Measurements from ENCODE around the gene RDM1.
"Not testable (repeated sequence)": the region's sequence is repeated elsewhere in the genome, so short reads cannot be mapped to it uniquely, and the experiment has no call there.

Gene RDM1

GRCh38 chr17:35900708-35901480 lies 29.7 kb downstream of the RDM1 start:
- DNase-seq (ENCODE audit: low read depth): peak; percentile 23
- no peak overlapping the region for H3K4me3 ChIP-seq (replicated peaks; ENCODE audit: low read depth, low read length)
- no peak for TF ChIP-seq CTCF (IDR thresholded peaks at IDR 0.05; ENCODE audit: low read length, missing control alignments)

GRCh38 chr17:35900280-35900679 lies 30.3 kb downstream of the RDM1 start:
- no peak for DNase-seq (ENCODE audit: low read depth)
- no peak overlapping the region for H3K4me3 ChIP-seq (replicated peaks; ENCODE audit: low read depth, low read length)
- no peak for TF ChIP-seq CTCF (IDR thresholded peaks at IDR 0.05; ENCODE audit: low read length, missing control alignments)

- no peak for TF ChIP-seq CTCF (IDR thresholded peaks at IDR 0.05; ENCODE audit: low read length, missing control alignments)
- no peak overlapping the region for H3K4me3 ChIP-seq (replicated peaks; ENCODE audit: low read depth, low read length)
- no peak for DNase-seq (ENCODE audit: low read depth)
Observed at GRCh38 chr17:35898283-35899070, 32.1 kb downstream of the RDM1 start.

- not testable (repeated sequence) for DNase-seq (ENCODE audit: low read depth); H3K4me3 ChIP-seq (replicated peaks; ENCODE audit: low read depth, low read length)
Observed at GRCh38 chr17:35897772-35898171, 32.8 kb downstream of the RDM1 start.

GRCh38 chr17:35895636-35896587 lies 34.7 kb downstream of the RDM1 start:
- TF ChIP-seq CTCF (IDR thresholded peaks at IDR 0.05; ENCODE audit: low read length, missing control alignments): no peak
- H3K4me3 ChIP-seq (replicated peaks; ENCODE audit: low read depth, low read length): no peak overlapping the region
- DNase-seq (ENCODE audit: low read depth): peak; percentile 91

GRCh38 chr17:35894206-35894605 lies 36.4 kb downstream of the RDM1 start:
- DNase-seq (ENCODE audit: low read depth): no peak
- no peak for TF ChIP-seq CTCF (IDR thresholded peaks at IDR 0.05; ENCODE audit: low read length, missing control alignments)

GRCh38 chr17:35893751-35894150 lies 36.8 kb downstream of the RDM1 start:
- H3K4me3 ChIP-seq (replicated peaks; ENCODE audit: low read depth, low read length): no peak overlapping the region
- DNase-seq (ENCODE audit: low read depth): no peak
- no peak for TF ChIP-seq CTCF (IDR thresholded peaks at IDR 0.05; ENCODE audit: low read length, missing control alignments)

More at GRCh38 chr17:35894206-35894605, 36.4 kb downstream of the RDM1 start:
- no peak overlapping the region for H3K4me3 ChIP-seq (replicated peaks; ENCODE audit: low read depth, low read length)
